Measurements from ENCODE around the gene OR14J1.
"Not testable (repeated sequence)": the region's sequence is repeated elsewhere in the genome, so short reads cannot be mapped to it uniquely, and the experiment has no call there.

The OR14J1 gene

GRCh38 chr6:29295623-29296022 is 5.9 kb upstream of the OR14J1 start:
- no peak for TF ChIP-seq ZFP30 (CRISPR knock-in tag; IDR thresholded peaks at IDR 0.05)
- TF ChIP-seq OSR1 (CRISPR knock-in tag; IDR thresholded peaks at IDR 0.05), result no peak
- no peak for TF ChIP-seq CSDC2 (CRISPR knock-in tag; IDR thresholded peaks at IDR 0.05)
- TF ChIP-seq ARNTL (CRISPR knock-in tag; IDR thresholded peaks at IDR 0.05; ENCODE audit: borderline replicate concordance, low read depth), result no peak
- TF ChIP-seq SNAI2 (CRISPR knock-in tag; IDR thresholded peaks at IDR 0.05), result no peak
- no peak for TF ChIP-seq BACH2 (CRISPR knock-in tag; IDR thresholded peaks at IDR 0.05; ENCODE audit: borderline replicate concordance)
- TF ChIP-seq PATZ1 (CRISPR knock-in tag; IDR thresholded peaks at IDR 0.05; ENCODE audit: borderline replicate concordance), result no peak
- no peak for TF ChIP-seq PPARA (CRISPR knock-in tag; IDR thresholded peaks at IDR 0.05; ENCODE audit: borderline replicate concordance)
- TF ChIP-seq, protein P1, sequence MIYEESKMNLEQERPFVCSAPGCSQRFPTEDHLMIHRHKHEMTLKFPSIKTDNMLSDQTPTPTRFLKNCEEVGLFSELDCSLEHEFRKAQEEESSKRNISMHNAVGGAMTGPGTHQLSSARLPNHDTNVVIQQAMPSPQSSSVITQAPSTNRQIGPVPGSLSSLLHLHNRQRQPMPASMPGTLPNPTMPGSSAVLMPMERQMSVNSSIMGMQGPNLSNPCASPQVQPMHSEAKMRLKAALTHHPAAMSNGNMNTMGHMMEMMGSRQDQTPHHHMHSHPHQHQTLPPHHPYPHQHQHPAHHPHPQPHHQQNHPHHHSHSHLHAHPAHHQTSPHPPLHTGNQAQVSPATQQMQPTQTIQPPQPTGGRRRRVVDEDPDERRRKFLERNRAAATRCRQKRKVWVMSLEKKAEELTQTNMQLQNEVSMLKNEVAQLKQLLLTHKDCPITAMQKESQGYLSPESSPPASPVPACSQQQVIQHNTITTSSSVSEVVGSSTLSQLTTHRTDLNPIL (CRISPR knock-in tag; IDR thresholded peaks at IDR 0.05; ENCODE audit: low read depth), result no peak
- no peak for TF ChIP-seq ZNF8 (CRISPR knock-in tag; IDR thresholded peaks at IDR 0.05)
- no peak for TF ChIP-seq ZNF70 (CRISPR knock-in tag; IDR thresholded peaks at IDR 0.05)
- TF ChIP-seq ESRRG (CRISPR knock-in tag; IDR thresholded peaks at IDR 0.05), result no peak
- TF ChIP-seq CSRNP3 (CRISPR knock-in tag; IDR thresholded peaks at IDR 0.05), result no peak
- TF ChIP-seq ZNF565 (CRISPR knock-in tag; conservative IDR thresholded peaks at IDR 0.05; ENCODE audit: low read depth), result no peak
- no peak for TF ChIP-seq ZFP3 (CRISPR knock-in tag; IDR thresholded peaks at IDR 0.05)
- no peak for TF ChIP-seq ZC3H10 (CRISPR knock-in tag; IDR thresholded peaks at IDR 0.05)
- no peak for TF ChIP-seq TOX (CRISPR knock-in tag; IDR thresholded peaks at IDR 0.05; ENCODE audit: borderline replicate concordance)
- no peak for ATAC-seq

DNA sequence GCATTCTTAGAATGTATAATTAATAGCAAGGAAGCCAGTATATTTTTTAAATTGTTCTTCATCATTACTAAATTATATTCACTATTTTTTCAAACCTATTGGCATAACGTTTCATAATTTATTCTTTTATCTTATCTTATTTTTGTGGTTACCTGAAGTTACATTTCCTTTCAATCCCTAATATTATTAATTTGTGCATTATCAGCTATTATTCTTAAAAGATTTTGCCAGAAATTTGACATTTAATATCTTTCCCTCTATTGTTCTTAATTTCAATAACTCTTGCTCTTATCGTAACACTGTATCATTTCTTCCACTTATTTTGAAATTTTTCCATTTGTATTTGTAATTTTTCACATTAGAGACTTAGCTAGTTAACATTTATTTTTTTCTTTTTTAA is 18.4 kb downstream of the OR14J1 start:
- TF ChIP-seq GLIS3 (CRISPR knock-in tag; IDR thresholded peaks at IDR 0.05) (no peak), OSR1 (CRISPR knock-in tag; IDR thresholded peaks at IDR 0.05) (no peak), ZNF8 (CRISPR knock-in tag; IDR thresholded peaks at IDR 0.05) (no peak), CSRNP3 (CRISPR knock-in tag; IDR thresholded peaks at IDR 0.05) (no peak), PATZ1 (CRISPR knock-in tag; IDR thresholded peaks at IDR 0.05; ENCODE audit: borderline replicate concordance) (no peak), ZNF565 (CRISPR knock-in tag; conservative IDR thresholded peaks at IDR 0.05; ENCODE audit: low read depth) (no peak), TOX (CRISPR knock-in tag; IDR thresholded peaks at IDR 0.05; ENCODE audit: borderline replicate concordance) (no peak)
- TF ChIP-seq, protein P1 (CRISPR knock-in tag; IDR thresholded peaks at IDR 0.05; ENCODE audit: low read depth), result no peak
- no peak for ATAC-seq

DNA sequence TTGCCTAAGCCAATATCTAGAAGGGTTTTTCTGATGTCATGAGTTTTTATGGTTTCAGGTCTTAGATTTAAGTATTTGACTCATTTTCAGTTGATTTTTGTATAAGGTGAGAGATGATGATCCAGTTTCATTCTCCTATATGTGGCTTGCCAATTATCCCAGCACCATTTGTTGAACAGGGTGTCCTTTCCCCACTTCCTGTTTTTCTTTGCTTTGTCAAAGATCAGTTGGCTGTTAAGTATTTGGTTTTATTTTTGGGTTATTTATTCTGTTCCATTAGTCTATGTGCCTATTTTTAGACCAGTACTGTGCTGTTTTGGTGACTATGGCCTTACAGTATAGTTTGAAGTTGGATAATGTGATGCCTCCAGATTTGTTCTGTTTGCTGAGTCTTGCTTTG is 21.8 kb downstream of the OR14J1 start:
- not testable (repeated sequence) for ATAC-seq

- TF ChIP-seq, protein P2, sequence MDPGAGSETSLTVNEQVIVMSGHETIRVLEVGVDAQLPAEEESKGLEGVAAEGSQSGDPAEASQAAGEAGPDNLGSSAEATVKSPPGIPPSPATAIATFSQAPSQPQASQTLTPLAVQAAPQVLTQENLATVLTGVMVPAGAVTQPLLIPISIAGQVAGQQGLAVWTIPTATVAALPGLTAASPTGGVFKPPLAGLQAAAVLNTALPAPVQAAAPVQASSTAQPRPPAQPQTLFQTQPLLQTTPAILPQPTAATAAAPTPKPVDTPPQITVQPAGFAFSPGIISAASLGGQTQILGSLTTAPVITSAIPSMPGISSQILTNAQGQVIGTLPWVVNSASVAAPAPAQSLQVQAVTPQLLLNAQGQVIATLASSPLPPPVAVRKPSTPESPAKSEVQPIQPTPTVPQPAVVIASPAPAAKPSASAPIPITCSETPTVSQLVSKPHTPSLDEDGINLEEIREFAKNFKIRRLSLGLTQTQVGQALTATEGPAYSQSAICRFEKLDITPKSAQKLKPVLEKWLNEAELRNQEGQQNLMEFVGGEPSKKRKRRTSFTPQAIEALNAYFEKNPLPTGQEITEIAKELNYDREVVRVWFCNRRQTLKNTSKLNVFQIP (CRISPR knock-in tag; IDR thresholded peaks at IDR 0.05; ENCODE audit: borderline replicate concordance, low read depth), result no peak
- TF ChIP-seq SNAI2 (CRISPR knock-in tag; IDR thresholded peaks at IDR 0.05) (no peak), TCF4 (CRISPR knock-in tag; IDR thresholded peaks at IDR 0.05; ENCODE audit: borderline replicate concordance) (no peak), CSRNP3 (CRISPR knock-in tag; IDR thresholded peaks at IDR 0.05) (no peak)
- TF ChIP-seq, protein P1 (CRISPR knock-in tag; IDR thresholded peaks at IDR 0.05; ENCODE audit: low read depth), result no peak
- ATAC-seq, result no peak
Measured at GRCh38 chr6:29325777-29326176, 24.3 kb downstream of the OR14J1 start.

All from SK-N-SH treated with all-trans-retinoic acid at 6 μM for 48 hours (cell line).